Fibroblast of mammary gland (primary cell): ENCODE measurements around the gene NCR3LG1.
A peak's percentile ranks its signal among the peaks of the same experiment; 100 is the strongest.

ENCODE experiments used
- DNase-seq: peaks from one replicate; pipeline ENCODE4 v3.0.0-alpha.2; 2010; ENCODE audit warnings: low read depth
- H3K4me3 ChIP-seq: 2 replicates; pipeline ENCODE4 v1.5.1; 2011; ENCODE audit warnings: low read depth, mild to moderate bottlenecking, low read length, moderate library complexity; ENCODE audit not compliant: control insufficient read depth
- TF ChIP-seq, protein P1 (sequence below): conservative IDR thresholded peaks from 2 replicates; pipeline ENCODE4 v1.5.1; 2011; ENCODE audit warnings: low read depth, low read length, inconsistent platforms; ENCODE audit not compliant: control insufficient read depth, insufficient read depth

Gene NCR3LG1

DNA sequence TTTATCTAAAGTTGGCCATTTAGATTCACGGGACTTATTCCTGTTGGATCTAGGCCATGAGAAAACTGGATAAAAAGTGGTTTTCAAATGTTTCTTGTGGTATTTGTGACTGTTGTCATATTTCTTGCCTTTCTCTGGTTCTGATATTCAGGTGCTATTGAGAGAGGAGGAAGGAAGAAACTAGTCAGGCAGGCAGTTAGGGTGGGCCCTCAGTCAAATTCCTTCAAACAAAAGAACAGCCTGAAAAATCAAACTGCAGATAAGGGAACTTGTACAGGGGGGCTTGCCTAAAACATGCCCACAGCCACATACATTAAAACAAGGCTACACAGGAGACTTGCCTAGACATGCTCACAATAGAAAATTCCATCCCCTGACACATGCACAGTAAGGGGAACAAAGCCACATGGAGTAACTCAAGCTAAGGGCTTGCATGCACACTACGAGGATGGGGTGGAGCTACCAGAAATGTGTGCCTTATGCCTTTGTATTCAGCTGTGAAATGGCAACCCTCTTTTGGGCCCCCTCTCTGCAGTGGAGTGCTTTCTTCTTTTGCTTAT, 18.2 kb downstream of the NCR3LG1 start:
- TF ChIP-seq, protein P1, sequence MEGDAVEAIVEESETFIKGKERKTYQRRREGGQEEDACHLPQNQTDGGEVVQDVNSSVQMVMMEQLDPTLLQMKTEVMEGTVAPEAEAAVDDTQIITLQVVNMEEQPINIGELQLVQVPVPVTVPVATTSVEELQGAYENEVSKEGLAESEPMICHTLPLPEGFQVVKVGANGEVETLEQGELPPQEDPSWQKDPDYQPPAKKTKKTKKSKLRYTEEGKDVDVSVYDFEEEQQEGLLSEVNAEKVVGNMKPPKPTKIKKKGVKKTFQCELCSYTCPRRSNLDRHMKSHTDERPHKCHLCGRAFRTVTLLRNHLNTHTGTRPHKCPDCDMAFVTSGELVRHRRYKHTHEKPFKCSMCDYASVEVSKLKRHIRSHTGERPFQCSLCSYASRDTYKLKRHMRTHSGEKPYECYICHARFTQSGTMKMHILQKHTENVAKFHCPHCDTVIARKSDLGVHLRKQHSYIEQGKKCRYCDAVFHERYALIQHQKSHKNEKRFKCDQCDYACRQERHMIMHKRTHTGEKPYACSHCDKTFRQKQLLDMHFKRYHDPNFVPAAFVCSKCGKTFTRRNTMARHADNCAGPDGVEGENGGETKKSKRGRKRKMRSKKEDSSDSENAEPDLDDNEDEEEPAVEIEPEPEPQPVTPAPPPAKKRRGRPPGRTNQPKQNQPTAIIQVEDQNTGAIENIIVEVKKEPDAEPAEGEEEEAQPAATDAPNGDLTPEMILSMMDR: no peak
- no peak for DNase-seq
- H3K4me3 ChIP-seq: no peak overlapping the region

GRCh38 chr11:17371614-17372013, 20.0 kb downstream of the NCR3LG1 start:
- TF ChIP-seq, protein P1: no peak
- H3K4me3 ChIP-seq: no peak overlapping the region
- peak; percentile 62 for DNase-seq

GRCh38 chr11:17375547-17375946, 23.9 kb downstream of the NCR3LG1 start:
- TF ChIP-seq, protein P1: no peak

GRCh38 chr11:17376493-17376892, 24.9 kb downstream of the NCR3LG1 start:
- DNase-seq: no peak
- TF ChIP-seq, protein P1: no peak
- no peak overlapping the region for H3K4me3 ChIP-seq

More at GRCh38 chr11:17375547-17375946, 23.9 kb downstream of the NCR3LG1 start:
- no peak overlapping the region for H3K4me3 ChIP-seq
- no peak for DNase-seq

- no peak for DNase-seq
- TF ChIP-seq, protein P1: no peak
Observed at GRCh38 chr11:17378655-17379054, 27.1 kb downstream of the NCR3LG1 start.

GRCh38 chr11:17379383-17380180, 28.0 kb downstream of the NCR3LG1 start:
- no peak for DNase-seq

More at GRCh38 chr11:17378655-17379054, 27.1 kb downstream of the NCR3LG1 start:
- no peak overlapping the region for H3K4me3 ChIP-seq

More at GRCh38 chr11:17379383-17380180, 28.0 kb downstream of the NCR3LG1 start:
- no peak overlapping the region for H3K4me3 ChIP-seq
- TF ChIP-seq, protein P1: no peak
